Chondrocyte (in vitro differentiated cells): ENCODE data around the gene HID1. TPM values are rescaled to one million over a fixed set of nuclear protein-coding genes. Genes with fewer than 3 reads are reported as not detected.

ENCODE experiments used
- DNase-seq: peaks from one replicate; pipeline ENCODE4 v3.0.0; 2021; ENCODE audit warnings: mixed read lengths, low spot score
- H3K27ac Mint-ChIP-seq: one replicate; pipeline ENCODE4 v1.8.0; 2021; ENCODE audit warnings: mild to moderate bottlenecking, moderate library complexity, mixed read lengths; ENCODE audit not compliant: unreplicated experiment
- H3K27me3 Mint-ChIP-seq: 2 replicates; pipeline ENCODE4 v1.8.0; 2021; ENCODE audit warnings: low read depth, mixed read lengths
- H3K36me3 Mint-ChIP-seq: 2 replicates; pipeline ENCODE4 v1.8.0; 2021; ENCODE audit warnings: low read depth, mixed read lengths
- H3K4me1 Mint-ChIP-seq: 2 replicates; pipeline ENCODE4 v1.8.0; 2021; ENCODE audit warnings: low read depth, mild to moderate bottlenecking, mixed read lengths
- H3K4me3 Mint-ChIP-seq: one replicate; pipeline ENCODE4 v1.8.0; 2021; ENCODE audit warnings: mild to moderate bottlenecking, moderate library complexity, mixed read lengths; ENCODE audit not compliant: unreplicated experiment
- H3K9me3 Mint-ChIP-seq: 2 replicates; pipeline ENCODE4 v1.8.0; 2021; ENCODE audit warnings: low read depth, mixed read lengths
- total RNA-seq: library from RNA; stranded (reverse); gene quantifications from 3 replicates; pipeline ENCODE4 v1.2.1, GENCODE V29; 2021
- TF ChIP-seq, protein P1 (sequence below): fragments of 200-600 bp; sonication (generic); IDR thresholded peaks from 2 replicates; pipeline ENCODE4 v1.5.0; 2021; ENCODE audit warnings: antibody characterized with exemption, mild to moderate bottlenecking, moderate library complexity

The HID1 gene
- total RNA-seq, 1 donor from 2014 or later, result 4.7 TPM

DNA sequence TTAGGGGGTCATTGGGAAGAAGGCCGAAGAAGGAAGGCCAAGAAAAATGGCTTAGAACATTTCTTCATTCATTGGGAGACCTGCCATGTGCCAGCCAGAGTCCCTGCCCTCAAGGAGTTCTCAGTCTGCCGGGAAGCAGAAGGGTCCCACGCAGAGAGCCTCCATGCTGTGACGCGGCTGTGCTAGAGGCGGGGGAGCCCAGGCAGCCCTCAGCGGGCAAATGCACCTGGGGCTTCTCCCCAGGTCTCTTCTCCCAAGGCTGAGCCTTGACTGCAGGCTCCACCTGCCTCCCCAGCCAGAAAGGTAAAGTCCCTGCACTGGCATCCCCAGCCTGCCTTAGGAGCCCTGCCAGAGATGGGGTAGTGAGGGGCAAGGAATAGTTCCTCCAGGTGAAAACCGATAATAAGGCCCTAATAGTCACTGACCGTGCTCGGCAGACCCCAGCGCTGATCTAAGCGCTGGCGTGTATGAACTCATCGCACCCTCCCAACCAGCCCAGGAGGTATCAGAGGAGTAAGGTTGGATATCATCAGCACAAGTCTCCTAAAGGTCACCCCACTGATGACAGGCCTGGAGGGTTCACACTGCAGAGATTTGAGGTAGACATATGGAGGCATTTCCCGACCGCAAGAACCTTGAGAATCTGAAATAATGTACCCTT is 8.9 kb upstream of the HID1 start:
- peak overlapping the region; percentile 87 for H3K4me3 Mint-ChIP-seq
- no peaks in the 10 kb centered on the region for H3K36me3 Mint-ChIP-seq
- TF ChIP-seq, protein P1, sequence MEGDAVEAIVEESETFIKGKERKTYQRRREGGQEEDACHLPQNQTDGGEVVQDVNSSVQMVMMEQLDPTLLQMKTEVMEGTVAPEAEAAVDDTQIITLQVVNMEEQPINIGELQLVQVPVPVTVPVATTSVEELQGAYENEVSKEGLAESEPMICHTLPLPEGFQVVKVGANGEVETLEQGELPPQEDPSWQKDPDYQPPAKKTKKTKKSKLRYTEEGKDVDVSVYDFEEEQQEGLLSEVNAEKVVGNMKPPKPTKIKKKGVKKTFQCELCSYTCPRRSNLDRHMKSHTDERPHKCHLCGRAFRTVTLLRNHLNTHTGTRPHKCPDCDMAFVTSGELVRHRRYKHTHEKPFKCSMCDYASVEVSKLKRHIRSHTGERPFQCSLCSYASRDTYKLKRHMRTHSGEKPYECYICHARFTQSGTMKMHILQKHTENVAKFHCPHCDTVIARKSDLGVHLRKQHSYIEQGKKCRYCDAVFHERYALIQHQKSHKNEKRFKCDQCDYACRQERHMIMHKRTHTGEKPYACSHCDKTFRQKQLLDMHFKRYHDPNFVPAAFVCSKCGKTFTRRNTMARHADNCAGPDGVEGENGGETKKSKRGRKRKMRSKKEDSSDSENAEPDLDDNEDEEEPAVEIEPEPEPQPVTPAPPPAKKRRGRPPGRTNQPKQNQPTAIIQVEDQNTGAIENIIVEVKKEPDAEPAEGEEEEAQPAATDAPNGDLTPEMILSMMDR, result no peak
- no peaks in the 10 kb centered on the region for H3K27me3 Mint-ChIP-seq
- peaks cover 10% of the 10 kb centered on the region for H3K4me1 Mint-ChIP-seq
- H3K27ac Mint-ChIP-seq, result peak overlapping the region; percentile 94
- H3K9me3 Mint-ChIP-seq, result no peaks in the 10 kb centered on the region
- DNase-seq, result no peak

DNA sequence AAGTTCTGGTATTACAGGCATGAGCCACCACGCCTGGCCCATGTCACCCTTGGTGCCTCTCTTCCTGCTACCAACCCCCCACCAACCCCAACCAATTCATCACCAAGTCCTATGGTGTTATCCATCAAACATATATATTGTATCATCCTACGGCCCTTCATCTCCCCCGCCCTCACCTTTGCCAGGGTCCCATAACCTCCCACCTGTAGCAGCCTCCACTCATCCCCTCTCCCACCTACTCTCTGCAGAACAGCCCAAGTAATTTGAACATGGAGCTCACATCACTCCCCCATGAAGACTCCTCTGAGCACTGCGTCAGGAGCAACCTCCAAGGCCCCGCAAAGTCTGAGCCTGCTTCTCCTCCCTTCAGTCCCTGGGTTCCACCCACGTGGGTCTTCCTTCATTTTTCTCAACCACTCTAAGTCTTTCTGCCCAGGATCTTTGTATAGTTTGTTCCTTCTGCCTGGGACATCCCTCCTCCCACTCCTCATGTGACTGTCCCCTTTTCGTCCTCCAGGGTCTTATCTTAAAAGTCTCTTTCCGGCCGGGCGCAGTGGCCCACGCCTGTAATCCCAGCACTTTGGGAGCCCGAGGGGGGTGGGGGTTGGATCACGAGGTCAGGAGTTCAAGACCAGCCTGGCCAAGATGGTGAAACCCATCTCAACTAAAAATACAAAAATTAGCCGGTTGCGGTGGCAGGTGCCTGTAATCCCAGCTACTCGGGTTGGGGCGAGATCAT is 7.0 kb upstream of the HID1 start:
- TF ChIP-seq, protein P1, result no peak
- no peak overlapping the region for H3K27ac Mint-ChIP-seq
- H3K9me3 Mint-ChIP-seq, result no peaks in the 10 kb centered on the region
- DNase-seq, result no peak
- no peaks in the 10 kb centered on the region for H3K36me3 Mint-ChIP-seq
- H3K4me1 Mint-ChIP-seq, result peaks cover 10% of the 10 kb centered on the region
- H3K27me3 Mint-ChIP-seq, result no peaks in the 10 kb centered on the region
- H3K4me3 Mint-ChIP-seq, result no peak overlapping the region

DNA sequence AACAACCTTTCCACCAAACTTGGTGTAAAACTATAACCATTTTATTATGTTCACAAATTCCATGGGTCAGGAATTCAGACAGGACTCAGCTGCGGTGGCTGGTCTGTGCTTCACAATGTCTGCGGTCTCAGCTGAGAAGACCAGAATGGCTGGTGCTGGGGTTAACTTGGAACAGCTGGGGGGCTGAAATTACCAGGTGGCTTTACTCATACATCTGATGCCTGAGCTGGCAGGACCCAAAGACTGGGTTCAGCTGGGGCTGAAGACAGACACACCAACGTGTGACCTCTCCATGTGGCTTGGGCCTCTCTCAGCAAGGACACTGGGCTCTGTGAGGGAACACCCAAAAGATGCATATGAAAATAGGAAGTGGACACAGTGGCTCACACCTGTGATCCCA is 5.7 kb upstream of the HID1 start:
- Mint-ChIP-seq H3K27me3 (peaks cover under 1% of the 10 kb centered on the region), H3K4me3 (no peak overlapping the region), H3K9me3 (no peaks in the 10 kb centered on the region), H3K4me1 (peaks cover 10% of the 10 kb centered on the region), H3K36me3 (no peaks in the 10 kb centered on the region), H3K27ac (no peak overlapping the region)
- TF ChIP-seq, protein P1, result no peak
- DNase-seq, result no peak

DNA sequence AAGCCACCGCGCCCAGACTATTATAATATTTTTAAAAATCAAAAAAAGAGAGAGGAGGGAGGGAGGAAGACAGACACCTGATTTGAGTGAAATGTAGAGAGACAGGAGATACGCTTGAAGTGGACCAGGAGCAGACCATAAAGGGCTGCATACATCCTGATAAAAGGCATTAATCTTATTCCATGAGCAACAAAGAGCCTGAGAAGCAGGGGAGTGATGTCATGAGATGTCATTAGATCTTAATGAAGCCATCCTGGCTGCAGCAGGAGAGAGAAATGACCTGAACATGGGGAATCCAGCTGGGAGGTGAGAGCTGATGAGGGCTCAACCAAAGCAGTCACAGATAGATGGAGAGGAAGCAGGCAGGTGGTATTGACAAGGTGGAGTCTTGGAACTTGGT is 5.2 kb upstream of the HID1 start:
- no peak for DNase-seq
- Mint-ChIP-seq H3K9me3 (no peaks in the 10 kb centered on the region), H3K4me1 (peaks cover 13% of the 10 kb centered on the region), H3K27me3 (peaks cover 5% of the 10 kb centered on the region), H3K36me3 (no peaks in the 10 kb centered on the region), H3K27ac (no peak overlapping the region), H3K4me3 (no peak overlapping the region)
- TF ChIP-seq, protein P1, result no peak

DNA sequence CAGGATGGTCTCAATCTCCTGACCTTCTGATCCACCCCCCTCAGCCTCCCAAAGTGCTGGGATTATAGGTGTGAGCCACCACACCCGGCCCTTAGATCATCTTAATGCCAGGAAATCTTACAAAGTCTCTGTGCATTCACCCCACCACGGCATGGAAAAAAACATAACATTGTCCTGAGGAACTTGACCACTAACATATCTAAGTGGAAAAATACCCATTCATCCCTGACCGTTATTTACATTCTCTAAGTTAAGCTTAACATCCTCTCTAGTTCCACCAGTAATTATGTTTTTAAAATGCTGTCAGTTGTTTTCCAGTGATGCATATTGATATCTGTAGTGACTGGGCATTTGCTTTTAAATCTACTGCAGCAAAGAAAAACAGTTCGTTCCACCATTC is 3.4 kb upstream of the HID1 start:
- Mint-ChIP-seq H3K36me3 (no peaks in the 10 kb centered on the region), H3K9me3 (no peaks in the 10 kb centered on the region), H3K4me3 (no peak overlapping the region), H3K27ac (no peak overlapping the region), H3K27me3 (peaks cover 5% of the 10 kb centered on the region), H3K4me1 (peaks cover 7% of the 10 kb centered on the region)
- DNase-seq, result no peak
- TF ChIP-seq, protein P1, result no peak
